Neural crest cell (in vitro differentiated cells): ENCODE data around the gene AEBP1. TPM values are rescaled to one million over a fixed set of nuclear protein-coding genes. Genes with fewer than 3 reads are reported as not detected.

Experiments
- DNase-seq: peaks from one replicate; pipeline ENCODE4 v3.0.0; 2021; ENCODE audit warnings: low read depth, mixed read lengths, low spot score
- H3K27ac Mint-ChIP-seq: one replicate; pipeline ENCODE4 v1.8.0; 2021; ENCODE audit warnings: mild to moderate bottlenecking, mixed read lengths; ENCODE audit not compliant: unreplicated experiment
- H3K27me3 Mint-ChIP-seq: 2 replicates; pipeline ENCODE4 v1.8.0; 2021; ENCODE audit warnings: low read depth, mild to moderate bottlenecking, mixed read lengths
- H3K36me3 Mint-ChIP-seq: 2 replicates; pipeline ENCODE4 v1.8.0; 2021; ENCODE audit warnings: low read depth, mild to moderate bottlenecking, mixed read lengths
- H3K4me1 Mint-ChIP-seq: 2 replicates; pipeline ENCODE4 v1.8.0; 2021; ENCODE audit warnings: mixed read lengths
- H3K4me3 Mint-ChIP-seq: one replicate; pipeline ENCODE4 v1.8.0; 2021; ENCODE audit warnings: mild to moderate bottlenecking, mixed read lengths
- H3K9me3 Mint-ChIP-seq: 2 replicates; pipeline ENCODE4 v1.8.0; 2021; ENCODE audit warnings: mixed read lengths
- CTCF ChIP-seq: fragments of 200-600 bp; sonication (generic); conservative IDR thresholded peaks from 2 replicates; pipeline ENCODE4 v1.5.0; 2021; ENCODE audit warnings: antibody characterized with exemption, mild to moderate bottlenecking
- total RNA-seq: library from RNA; stranded (reverse); gene quantifications from 2 replicates; pipeline ENCODE4 v1.2.1, GENCODE V29; 2021

Gene AEBP1
- total RNA-seq, 1 donor from 2014 or later = 72.6 TPM

GRCh38 chr7:44132039-44132438 is 27.9 kb downstream of the AEBP1 start:
- peaks cover 8% of the 10 kb centered on the region for H3K9me3 Mint-ChIP-seq

DNA sequence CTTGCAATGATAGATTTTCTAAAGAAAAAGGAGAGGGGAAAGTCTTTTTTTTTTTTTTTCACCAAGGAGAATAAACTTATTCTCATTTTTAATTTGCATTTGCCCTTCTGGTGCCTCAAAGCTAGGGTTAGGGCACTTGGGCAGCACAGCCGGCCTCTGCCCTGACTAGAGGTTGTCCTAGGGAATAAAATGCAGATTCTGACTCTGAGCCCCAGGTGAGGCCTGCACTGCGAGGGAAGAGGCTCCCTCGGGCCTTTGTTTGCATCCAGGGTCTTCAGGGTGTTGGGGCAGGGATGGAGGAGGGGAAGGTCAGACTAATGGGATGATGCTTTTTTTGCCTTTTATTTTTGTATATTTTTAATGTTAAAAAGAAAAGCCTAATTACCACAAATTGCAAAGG is 29.1 kb downstream of the AEBP1 start:
- no peaks in the 10 kb centered on the region for H3K27me3 Mint-ChIP-seq
- no peak for TF ChIP-seq CTCF
- DNase-seq = no peak
- H3K27ac Mint-ChIP-seq = no peak overlapping the region
- H3K9me3 Mint-ChIP-seq = no peaks in the 10 kb centered on the region
- H3K4me3 Mint-ChIP-seq = no peak overlapping the region
- H3K36me3 Mint-ChIP-seq = no peaks in the 10 kb centered on the region
- no peaks in the 10 kb centered on the region for H3K4me1 Mint-ChIP-seq

More at GRCh38 chr7:44132039-44132438, 27.9 kb downstream of the AEBP1 start:
- no peak for DNase-seq
- no peak for TF ChIP-seq CTCF
- Mint-ChIP-seq H3K36me3 (peaks cover 2% of the 10 kb centered on the region), H3K4me1 (no peaks in the 10 kb centered on the region), H3K27ac (no peak overlapping the region), H3K27me3 (no peaks in the 10 kb centered on the region), H3K4me3 (no peak overlapping the region)

- DNase-seq = no peak
- H3K27ac Mint-ChIP-seq = no peak overlapping the region
- no peak for TF ChIP-seq CTCF
- H3K36me3 Mint-ChIP-seq = no peaks in the 10 kb centered on the region
- H3K4me1 Mint-ChIP-seq = no peaks in the 10 kb centered on the region
- H3K27me3 Mint-ChIP-seq = no peaks in the 10 kb centered on the region
- no peak overlapping the region for H3K4me3 Mint-ChIP-seq
- no peaks in the 10 kb centered on the region for H3K9me3 Mint-ChIP-seq
These were observed 30.9 kb downstream of the AEBP1 start for GRCh38 chr7:44134943-44135628.

DNA sequence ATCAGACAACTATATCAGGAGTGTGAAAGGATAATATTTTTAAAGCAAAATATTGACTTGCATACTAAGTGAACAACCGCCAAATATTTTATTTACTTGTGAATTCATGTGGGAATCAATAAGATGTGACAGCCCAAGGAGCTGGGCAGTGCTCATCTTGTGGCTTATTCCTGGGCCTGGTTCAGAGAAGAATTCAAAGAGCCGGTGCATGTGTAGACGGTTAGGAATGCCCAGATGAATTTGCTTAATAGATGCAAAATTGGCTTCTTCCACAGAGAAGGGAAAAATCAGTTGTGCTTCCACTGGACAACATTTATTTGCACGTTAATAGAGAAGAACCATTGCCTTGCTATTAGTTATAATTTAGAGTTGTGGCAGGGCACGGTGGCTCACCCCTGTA is 32.6 kb downstream of the AEBP1 start:
- no peaks in the 10 kb centered on the region for H3K36me3 Mint-ChIP-seq
- no peaks in the 10 kb centered on the region for H3K4me1 Mint-ChIP-seq
- no peaks in the 10 kb centered on the region for H3K9me3 Mint-ChIP-seq
- H3K4me3 Mint-ChIP-seq = no peak overlapping the region
- H3K27ac Mint-ChIP-seq = no peak overlapping the region
- no peaks in the 10 kb centered on the region for H3K27me3 Mint-ChIP-seq
- no peak for DNase-seq
- TF ChIP-seq CTCF = no peak

- Mint-ChIP-seq H3K27me3 (peaks cover 5% of the 10 kb centered on the region), H3K27ac (no peak overlapping the region), H3K9me3 (no peaks in the 10 kb centered on the region), H3K36me3 (no peaks in the 10 kb centered on the region), H3K4me3 (no peak overlapping the region), H3K4me1 (no peaks in the 10 kb centered on the region)
- DNase-seq = no peak
- TF ChIP-seq CTCF = no peak
These were observed 34.6 kb downstream of the AEBP1 start for GRCh38 chr7:44138698-44139097.
